Gastroesophageal sphincter (tissue), 4 donors: Measurements from ENCODE around the gene DUSP18. TPM values are rescaled to one million over a fixed set of nuclear protein-coding genes. Genes with fewer than 3 reads are reported as not detected.

Experiments
- ATAC-seq: fragments of 150-250 bp; one replicate; pipeline ENCODE4 v1.9.1; 2016; ENCODE audit warnings: mild to moderate bottlenecking, moderate library complexity
- H3K27ac ChIP-seq, 4 donors: fragments of 200-600 bp; sonication (generic) in 3 of 4; 1 replicate in 3 of 4; 2 replicates in 1 of 4; pipeline ENCODE4 v1.5.1; 2016 to 2019
- H3K27me3 ChIP-seq: fragments of 200-600 bp; sonication (generic); one replicate; pipeline ENCODE4 v1.5.1; 2019
- H3K36me3 ChIP-seq, 2 donors: fragments of 200-600 bp; sonication (generic); one replicate each; pipeline ENCODE4 v1.5.1; 2019; ENCODE audit warnings: control low read depth in 1 of 2
- H3K4me1 ChIP-seq, 3 donors: fragments of 200-600 bp; sonication (generic); 1 replicate in 2 of 3; 2 replicates in 1 of 3; pipeline ENCODE4 v1.5.1; 2016 to 2019; ENCODE audit warnings: control low read depth in 2 of 3
- H3K4me3 ChIP-seq, 2 donors: fragments of 200-600 bp; sonication (generic); one replicate each; pipeline ENCODE4 v1.5.1; 2019; ENCODE audit warnings: mild to moderate bottlenecking in 1 of 2, moderate library complexity in 1 of 2
- H3K9me3 ChIP-seq, 3 donors: fragments of 200-600 bp; sonication (generic); one replicate each; pipeline ENCODE4 v1.5.1; 2017 to 2019; ENCODE audit warnings: control low read depth in 2 of 3
- EP300 ChIP-seq: sonication (generic); formaldehyde crosslinking; IDR thresholded peaks from one replicate; pipeline ENCODE4 v1.6.1; 2017; ENCODE audit warnings: antibody characterized with exemption, mild to moderate bottlenecking
- POLR2A ChIP-seq, 2 donors: fragments of 450-650 bp; IDR thresholded peaks; one replicate each; pipeline ENCODE4 v1.6.1; 2017; ENCODE audit warnings: antibody characterized with exemption in 2 of 2, mild to moderate bottlenecking in 2 of 2, moderate library complexity in 1 of 2
- POLR2AphosphoS5 ChIP-seq: sonication (generic); formaldehyde crosslinking; IDR thresholded peaks from one replicate; pipeline ENCODE4 v1.6.1; 2017; ENCODE audit warnings: antibody characterized with exemption
- WGBS, 2 donors: methylation state at CpG; one replicate each; pipeline ENCODE4 v1.1.5; 2018; ENCODE audit warnings: low coverage in 1 of 2; 5-methylcytosine and 5-hydroxymethylcytosine counted together
- total RNA-seq, 4 donors: library from RNA; depleted of rRNA; stranded (reverse); fragments of >200 nt; gene quantifications; one replicate each; pipeline ENCODE4 v1.1.0, GENCODE V29; 2016
- TF ChIP-seq, protein P1 (sequence below), 4 experiments: fragments of 200-600 bp in 2 of 4; fragments of 450-650 bp in 2 of 4; sonication (generic) in 1 of 4; IDR thresholded peaks; one replicate each; pipeline ENCODE4 v1.5.1; 2017 to 2019; ENCODE audit warnings: antibody characterized with exemption in 4 of 4, mild to moderate bottlenecking in 2 of 4, moderate library complexity in 2 of 4

The DUSP18 gene
- total RNA-seq, 4 donors from 2014 or later, result 6.5 to 13.2 (median 8.7) TPM

DNA sequence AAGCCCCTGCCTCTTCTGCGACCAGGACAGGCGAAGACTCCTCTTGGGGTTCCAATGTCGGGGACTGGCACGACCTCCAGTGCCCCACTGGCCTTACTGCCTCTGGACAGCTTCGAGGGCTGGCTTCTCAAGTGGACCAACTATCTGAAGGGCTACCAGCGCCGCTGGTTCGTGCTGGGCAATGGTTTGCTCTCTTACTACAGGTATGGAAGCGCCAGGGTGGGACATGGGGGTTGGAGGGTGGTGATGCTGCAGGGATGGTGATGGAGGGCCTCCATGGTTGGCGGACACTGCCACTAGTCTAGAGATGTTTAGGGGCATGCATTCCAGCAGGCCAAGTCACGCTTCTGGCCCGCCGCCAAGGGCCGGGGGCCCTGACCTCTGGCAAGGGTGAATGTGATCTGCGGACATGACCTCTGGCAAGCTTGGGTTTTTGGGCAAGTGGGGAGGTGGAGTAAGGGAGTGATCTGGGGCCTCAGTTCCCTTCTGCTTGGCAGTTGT is 27.7 kb upstream of the DUSP18 start:
- peak overlapping the region in 1 of 4 donors; percentile 58 for H3K27ac ChIP-seq
- H3K36me3 ChIP-seq, result no peaks in the 10 kb centered on the region
- H3K27me3 ChIP-seq, result no peaks in the 10 kb centered on the region
- peaks cover 0 to 17% (median 4%) of the 10 kb centered on the region in 3 donors for H3K4me1 ChIP-seq
- peak overlapping the region in 1 of 2 donors; percentile 69 for H3K4me3 ChIP-seq
- no peak for TF ChIP-seq POLR2AphosphoS5
- TF ChIP-seq EP300, result no peak
- TF ChIP-seq POLR2A (IDR thresholded peaks at IDR 0.05), result no peak
- TF ChIP-seq, protein P1, sequence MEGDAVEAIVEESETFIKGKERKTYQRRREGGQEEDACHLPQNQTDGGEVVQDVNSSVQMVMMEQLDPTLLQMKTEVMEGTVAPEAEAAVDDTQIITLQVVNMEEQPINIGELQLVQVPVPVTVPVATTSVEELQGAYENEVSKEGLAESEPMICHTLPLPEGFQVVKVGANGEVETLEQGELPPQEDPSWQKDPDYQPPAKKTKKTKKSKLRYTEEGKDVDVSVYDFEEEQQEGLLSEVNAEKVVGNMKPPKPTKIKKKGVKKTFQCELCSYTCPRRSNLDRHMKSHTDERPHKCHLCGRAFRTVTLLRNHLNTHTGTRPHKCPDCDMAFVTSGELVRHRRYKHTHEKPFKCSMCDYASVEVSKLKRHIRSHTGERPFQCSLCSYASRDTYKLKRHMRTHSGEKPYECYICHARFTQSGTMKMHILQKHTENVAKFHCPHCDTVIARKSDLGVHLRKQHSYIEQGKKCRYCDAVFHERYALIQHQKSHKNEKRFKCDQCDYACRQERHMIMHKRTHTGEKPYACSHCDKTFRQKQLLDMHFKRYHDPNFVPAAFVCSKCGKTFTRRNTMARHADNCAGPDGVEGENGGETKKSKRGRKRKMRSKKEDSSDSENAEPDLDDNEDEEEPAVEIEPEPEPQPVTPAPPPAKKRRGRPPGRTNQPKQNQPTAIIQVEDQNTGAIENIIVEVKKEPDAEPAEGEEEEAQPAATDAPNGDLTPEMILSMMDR (IDR thresholded peaks at IDR 0.05), result no peak
- WGBS, 2 donors, result 100% methylated on average over 1 of the region's 15 CpGs; no CpG with 5 or more reads in 1 of the 2 donors
- no peaks in the 10 kb centered on the region for H3K9me3 ChIP-seq
- ATAC-seq, result peak; percentile 12

DNA sequence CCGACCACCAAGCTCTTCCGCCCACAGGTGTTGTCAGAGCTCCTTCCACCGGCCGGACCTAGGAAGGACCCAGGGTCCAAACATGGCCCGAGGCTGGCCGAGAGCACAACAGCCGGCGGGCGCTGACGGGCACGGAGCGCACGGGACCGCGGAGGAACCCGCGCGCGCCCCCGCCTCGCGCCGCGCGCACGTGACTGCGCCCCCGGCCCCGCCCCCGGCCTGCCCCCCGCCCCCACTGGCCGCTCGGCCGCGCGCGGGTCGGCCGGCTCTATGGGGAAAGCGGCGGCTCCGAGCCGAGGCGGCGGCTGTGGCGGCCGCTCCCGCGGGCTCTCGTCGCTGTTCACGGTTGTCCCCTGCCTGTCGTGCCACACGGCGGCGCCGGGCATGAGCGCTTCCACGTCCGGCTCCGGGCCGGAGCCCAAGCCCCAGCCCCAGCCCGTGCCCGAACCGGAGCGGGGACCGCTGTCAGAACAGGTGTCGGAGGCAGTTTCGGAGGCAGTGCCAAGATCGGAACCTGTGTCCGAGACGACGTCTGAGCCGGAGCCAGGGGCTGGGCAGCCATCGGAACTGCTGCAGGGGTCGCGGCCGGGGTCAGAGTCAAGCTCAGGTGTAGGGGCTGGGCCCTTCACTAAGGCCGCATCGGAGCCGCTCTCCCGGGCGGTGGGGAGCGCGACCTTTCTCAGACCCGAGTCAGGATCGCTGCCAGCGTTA is 27.1 kb upstream of the DUSP18 start, which contains the start of gene OSBP2:
TSS of gene OSBP2 (plus strand) at position 235 of the 711 bp plus-strand sequence. CDS start at position 271, 36 bp downstream.
- no CpG with 5 or more reads among the region's 88 CpGs for WGBS, 2 donors
- Histone ChIP-seq H3K4me1 (peaks cover 0 to 17% (median 4%) of the 10 kb centered on the region in 3 donors), H3K27me3 (no peaks in the 10 kb centered on the region), H3K4me3 (peak within 1 kb of the TSS; percentile 48 to 69), H3K9me3 (no peaks in the 10 kb centered on the region), H3K36me3 (no peaks in the 10 kb centered on the region), H3K27ac (peak within 1 kb of the TSS in 1 of 4 donors; percentile 58)
- peak; percentile 66 for ATAC-seq
- TF ChIP-seq POLR2A (IDR thresholded peaks at IDR 0.05), result no peak
- TF ChIP-seq POLR2AphosphoS5, result no peak
- TF ChIP-seq EP300, result no peak
- TF ChIP-seq, protein P1 (IDR thresholded peaks at IDR 0.05), result peak in 2 of 4 experiments; percentile 10 to 12

DNA sequence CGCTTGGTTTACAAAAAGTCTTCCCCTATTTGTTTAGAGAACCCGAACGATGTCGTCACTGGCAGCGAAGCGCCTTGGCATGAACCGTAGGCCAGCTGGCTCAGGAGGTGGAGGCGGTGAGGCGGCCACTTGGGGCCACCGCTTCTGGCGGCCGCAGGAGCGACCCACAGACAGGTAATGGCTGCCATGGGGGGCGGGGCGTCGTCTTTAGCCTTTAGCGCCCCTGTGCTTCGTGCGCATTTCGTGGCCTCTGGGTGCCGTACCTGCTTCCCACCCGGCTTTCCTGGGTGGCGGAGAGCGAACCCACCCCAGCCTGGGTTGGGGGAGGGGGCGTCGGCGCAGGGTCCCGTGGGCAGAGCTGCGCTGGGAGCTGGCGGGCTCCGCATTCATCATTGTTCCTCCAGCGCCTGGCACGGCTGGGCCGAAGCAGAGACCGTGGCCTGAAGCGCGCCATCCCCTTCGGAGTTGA is 26.5 kb upstream of the DUSP18 start:
- H3K4me1 ChIP-seq, result peaks cover 0 to 17% (median 4%) of the 10 kb centered on the region in 3 donors
- no peaks in the 10 kb centered on the region for H3K36me3 ChIP-seq
- no peaks in the 10 kb centered on the region for H3K9me3 ChIP-seq
- 6 to 17% methylated on average over 1 to 2 of the region's 38 CpGs for WGBS, 2 donors
- TF ChIP-seq, protein P1 (IDR thresholded peaks at IDR 0.05), result no peak
- TF ChIP-seq POLR2AphosphoS5 (no peak), POLR2A (IDR thresholded peaks at IDR 0.05) (no peak), EP300 (no peak)
- H3K27me3 ChIP-seq, result no peaks in the 10 kb centered on the region
- ATAC-seq, result peak; percentile 56
- peak overlapping the region; percentile 33 to 69 for H3K4me3 ChIP-seq
- H3K27ac ChIP-seq, result peak overlapping the region in 1 of 4 donors; percentile 55

DNA sequence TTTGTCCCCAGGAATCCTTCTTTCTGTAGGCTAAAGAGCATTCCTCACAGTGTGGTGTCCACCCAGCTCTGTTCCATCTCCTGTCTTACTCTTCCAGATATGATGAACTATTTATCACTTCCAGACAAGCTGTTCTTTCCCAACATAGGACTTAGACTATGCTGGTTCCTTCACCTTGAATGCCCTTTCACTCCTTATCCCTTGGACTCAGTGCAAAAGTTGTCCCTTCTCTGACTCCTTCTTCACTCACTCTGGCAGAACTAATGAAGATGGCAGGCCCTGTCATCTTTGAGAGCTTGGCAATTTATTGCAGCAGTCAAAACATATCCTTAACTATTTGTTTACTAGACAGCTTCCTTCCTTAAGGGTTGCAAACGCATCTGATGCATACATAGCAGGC is 23.5 kb upstream of the DUSP18 start:
- Histone ChIP-seq H3K4me3 (no peak overlapping the region), H3K4me1 (peaks cover 0 to 17% (median 4%) of the 10 kb centered on the region in 3 donors), H3K27me3 (no peaks in the 10 kb centered on the region), H3K36me3 (no peaks in the 10 kb centered on the region), H3K9me3 (no peaks in the 10 kb centered on the region), H3K27ac (no peak overlapping the region)
- no peak for ATAC-seq
- 60 to 88% methylated on average over 1 of the region's 1 CpG for WGBS, 2 donors
- TF ChIP-seq POLR2A (IDR thresholded peaks at IDR 0.05) (no peak), EP300 (no peak), POLR2AphosphoS5 (no peak)
- TF ChIP-seq, protein P1 (IDR thresholded peaks at IDR 0.05), result no peak

DNA sequence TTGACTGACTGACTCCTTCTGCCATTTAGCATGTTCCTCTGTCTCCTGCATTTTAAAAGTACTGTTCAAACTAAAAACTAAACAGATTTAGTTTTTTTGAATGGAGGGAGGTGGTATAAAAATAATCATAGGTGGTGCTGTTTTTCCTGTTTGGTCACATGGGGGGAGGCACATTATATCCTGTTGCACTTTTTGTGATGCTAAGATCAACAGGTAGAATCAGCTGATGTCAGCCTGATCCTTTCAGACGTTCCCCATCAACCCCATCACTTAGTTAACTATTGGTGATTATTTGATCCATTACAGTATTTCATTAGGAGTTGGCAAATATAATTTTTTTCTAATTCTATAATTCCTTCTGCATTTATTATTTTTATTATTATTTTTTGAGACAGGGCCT is 21.9 kb upstream of the DUSP18 start:
- 40 to 70% methylated on average over 1 of the region's 1 CpG for WGBS, 2 donors
- peaks cover 0 to 8% (median 4%) of the 10 kb centered on the region in 3 donors for H3K4me1 ChIP-seq
- no peaks in the 10 kb centered on the region for H3K36me3 ChIP-seq
- H3K27ac ChIP-seq, result no peak overlapping the region
- TF ChIP-seq POLR2A (IDR thresholded peaks at IDR 0.05), result no peak
- TF ChIP-seq EP300, result no peak
- TF ChIP-seq, protein P1 (IDR thresholded peaks at IDR 0.05), result no peak
- TF ChIP-seq POLR2AphosphoS5, result no peak
- H3K27me3 ChIP-seq, result no peaks in the 10 kb centered on the region
- ATAC-seq, result no peak
- no peak overlapping the region for H3K4me3 ChIP-seq
- no peaks in the 10 kb centered on the region for H3K9me3 ChIP-seq
